Astrocyte of the spinal cord (primary cell): ENCODE measurements around the gene CDKAL1.

Experiments used
- DNase-seq: peaks from one replicate; pipeline ENCODE4 v3.0.0; 2011; ENCODE audit warnings: low read depth, low spot score
- H3K4me3 ChIP-seq: 2 replicates; pipeline ENCODE4 v1.5.1; 2011; ENCODE audit warnings: low read depth, mild to moderate bottlenecking, low read length, moderate library complexity
- CTCF ChIP-seq: IDR thresholded peaks from 2 replicates; pipeline ENCODE4 v1.5.1; 2012; ENCODE audit warnings: low read depth, mild to moderate bottlenecking, low read length, inconsistent platforms
- in situ Hi-C: cut with HindIII; loops from 2 replicates; pipeline ENCODE4 v1.10.0; 2017; ENCODE audit warnings: low sequenced_read_pairs

The CDKAL1 gene

DNA sequence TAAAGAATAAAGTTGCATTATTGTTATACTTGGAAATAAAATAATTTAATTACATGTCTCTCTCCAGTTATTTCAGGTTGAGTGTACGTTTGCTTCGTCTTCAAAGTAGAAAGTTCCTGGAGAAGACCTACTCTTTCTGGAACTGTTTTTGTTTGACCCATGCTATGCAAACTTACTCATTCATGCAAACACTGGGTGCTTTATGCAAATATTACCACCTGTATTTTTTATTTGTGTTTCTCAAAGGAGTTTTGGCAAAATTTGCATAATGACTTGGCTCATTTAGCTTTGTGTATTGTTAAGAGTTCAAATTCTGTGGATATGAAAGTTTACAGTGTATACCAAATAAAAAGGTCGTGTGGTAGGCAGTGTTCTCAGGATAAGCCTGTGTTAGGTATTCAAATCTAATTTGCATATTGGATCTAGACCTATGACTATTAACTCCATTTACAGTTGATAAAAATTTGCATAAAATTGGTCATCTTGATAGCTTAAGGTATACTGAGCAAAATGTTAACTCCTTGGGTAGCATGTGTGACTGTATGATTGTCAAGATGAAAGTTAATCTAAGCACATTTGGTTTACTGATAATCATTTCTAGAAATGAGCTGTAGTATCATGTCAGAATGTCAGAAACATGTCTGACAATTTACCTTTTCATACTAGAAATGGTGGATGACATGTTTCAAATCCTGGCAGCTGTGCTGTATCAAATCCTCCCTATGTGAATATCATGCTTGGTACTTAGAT is 65.2 kb downstream of the CDKAL1 start:
- no peak overlapping the region for H3K4me3 ChIP-seq
- in situ Hi-C loops, result no loop called here
- no peak for TF ChIP-seq CTCF
- no peak for DNase-seq

- DNase-seq, result no peak
- no peak overlapping the region for H3K4me3 ChIP-seq
- in situ Hi-C loops, result no loop called here
- TF ChIP-seq CTCF, result no peak
These were observed 66.6 kb downstream of the CDKAL1 start for GRCh38 chr6:20600831-20601230.

DNA sequence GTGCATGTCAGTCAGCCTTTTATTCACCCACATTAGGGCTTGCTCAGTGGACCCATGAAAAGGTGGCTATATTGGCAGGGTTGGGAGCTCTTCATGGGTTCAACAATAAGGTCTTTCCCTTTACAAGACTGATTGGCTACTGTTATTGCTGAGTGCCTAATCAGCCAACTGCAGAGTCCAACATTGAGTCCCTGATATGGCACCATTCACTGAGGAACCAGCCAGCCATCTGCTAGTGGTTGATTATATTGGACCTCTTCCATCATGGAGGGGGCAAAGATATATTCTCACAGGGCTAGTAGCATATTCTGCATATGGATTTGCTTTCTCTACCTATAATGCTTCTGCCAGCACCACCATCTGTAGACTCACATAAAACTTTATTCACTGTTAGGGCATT is 69.9 kb downstream of the CDKAL1 start:
- DNase-seq, result no peak
- TF ChIP-seq CTCF, result no peak
- H3K4me3 ChIP-seq, result no peak overlapping the region
- in situ Hi-C loops, result no loop called here

DNA sequence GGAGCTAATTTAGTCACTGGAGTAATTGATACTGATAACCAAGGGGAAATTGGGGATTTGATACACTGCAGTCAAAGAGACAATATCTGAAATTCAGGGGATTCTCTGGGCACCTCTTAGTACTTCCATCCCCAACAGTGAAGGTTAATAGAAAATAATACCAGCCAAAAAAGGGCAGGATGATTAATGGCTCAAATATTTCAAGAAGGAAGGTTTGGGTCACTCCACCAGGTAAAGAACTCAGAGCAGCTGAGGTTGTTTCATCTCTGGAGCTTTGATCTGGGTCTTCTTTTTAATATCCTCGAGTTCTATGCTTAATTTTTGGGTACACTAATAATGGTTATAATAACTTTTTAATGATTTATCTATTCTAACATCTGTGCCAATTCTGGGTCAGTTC is 70.8 kb downstream of the CDKAL1 start:
- H3K4me3 ChIP-seq, result no peak overlapping the region
- in situ Hi-C loops, result no loop called here
- no peak for DNase-seq
- TF ChIP-seq CTCF, result no peak

- in situ Hi-C loops, result no loop called here
- no peak for TF ChIP-seq CTCF
- no peak overlapping the region for H3K4me3 ChIP-seq
- peak; percentile 65 for DNase-seq
These were observed 71.3 kb downstream of the CDKAL1 start for GRCh38 chr6:20605581-20605980.

- H3K4me3 ChIP-seq, result no peak overlapping the region
- no peak for TF ChIP-seq CTCF
- in situ Hi-C loops, result no loop called here
- no peak for DNase-seq
These were observed 72.6 kb downstream of the CDKAL1 start for GRCh38 chr6:20606831-20607230.
